Umbilical cord (tissue), 2 donors: ENCODE data around the gene RASL11A. TPM values are rescaled to one million over a fixed set of nuclear protein-coding genes. Genes with fewer than 3 reads are reported as not detected.
A peak's percentile ranks its signal among the peaks of the same experiment; 100 is the strongest.
"Not testable (repeated sequence)": the region's sequence is repeated elsewhere in the genome, so short reads cannot be mapped to it uniquely, and the experiment has no call there.

Experiments used
- DNase-seq: peaks from one replicate; pipeline ENCODE4 v3.0.0-alpha.2; 2015; ENCODE audit warnings: low spot score
- total RNA-seq: library from RNA; depleted of rRNA; stranded (reverse); fragments of >200 nt; gene quantifications from one replicate; pipeline ENCODE4 v1.2.3, GENCODE V29; 2014; ENCODE audit warnings: low replicate concordance; ENCODE audit not compliant: insufficient read depth

RASL11A gene
- total RNA-seq: 25.5 TPM

GRCh38 chr13:27270594-27271520 is at the start of gene RASL11A:
TSS of gene RASL11A (plus strand) at chr13:27270830. CDS start at chr13:27270945, 115 bp downstream.
- DNase-seq: peak; percentile 87

GRCh38 chr13:27222100-27222499 is 48.5 kb upstream of the RASL11A start:
- DNase-seq: not testable (repeated sequence)

- DNase-seq: no peak
These were observed 43.6 kb upstream of the RASL11A start for GRCh38 chr13:27226991-27227390.

GRCh38 chr13:27228131-27228530 is 42.5 kb upstream of the RASL11A start:
- DNase-seq: no peak

- no peak for DNase-seq
These were observed 41.0 kb upstream of the RASL11A start for GRCh38 chr13:27229642-27230041.

GRCh38 chr13:27233964-27234363 is 36.7 kb upstream of the RASL11A start:
- DNase-seq: no peak

GRCh38 chr13:27236478-27236877 is 34.2 kb upstream of the RASL11A start:
- DNase-seq: no peak

- peak; percentile 24 for DNase-seq
These were observed 27.9 kb upstream of the RASL11A start for GRCh38 chr13:27242702-27243101.

GRCh38 chr13:27245610-27246009 is 25.0 kb upstream of the RASL11A start:
- no peak for DNase-seq

- no peak for DNase-seq
These were observed 19.8 kb upstream of the RASL11A start for GRCh38 chr13:27250833-27251165.

- peak; percentile 99 for DNase-seq
These were observed 19.2 kb upstream of the RASL11A start, which contains the start of gene RPL21 for GRCh38 chr13:27251166-27252091. TSS of gene RPL21 (plus strand) at chr13:27251558. CDS start at chr13:27253777, 2,219 bp downstream.

GRCh38 chr13:27252467-27252866 is 18.2 kb upstream of the RASL11A start:
- no peak for DNase-seq

GRCh38 chr13:27257233-27257568 is 13.4 kb upstream of the RASL11A start:
- DNase-seq: no peak

GRCh38 chr13:27257648-27258253 is 12.9 kb upstream of the RASL11A start:
- DNase-seq: no peak

GRCh38 chr13:27258637-27259386 is 11.8 kb upstream of the RASL11A start:
- no peak for DNase-seq

- no peak for DNase-seq
These were observed 10.8 kb upstream of the RASL11A start for GRCh38 chr13:27259831-27260230.

- no peak for DNase-seq
These were observed 9.2 kb upstream of the RASL11A start for GRCh38 chr13:27261396-27261795.

GRCh38 chr13:27263438-27263837 is 7.2 kb upstream of the RASL11A start:
- DNase-seq: no peak

- peak; percentile 85 for DNase-seq
These were observed 6.4 kb upstream of the RASL11A start for GRCh38 chr13:27264181-27264580.

GRCh38 chr13:27264648-27265047 is 6.0 kb upstream of the RASL11A start:
- no peak for DNase-seq

GRCh38 chr13:27266917-27267316 is 3.7 kb upstream of the RASL11A start:
- DNase-seq: no peak
